WTC11 (cell line): ENCODE data around the gene NAB2. TPM values are rescaled to one million over a fixed set of nuclear protein-coding genes. Genes with fewer than 3 reads are reported as not detected.

Experiments
- ATAC-seq: fragments of 200-7000 bp; cut with Tn5 transposase; 2 replicates; pipeline ENCODE4 v1.10.0; 2021; ENCODE audit warnings: mild to moderate bottlenecking, moderate library complexity
- CTCF ChIA-PET: fragments of 300-600 bp; sonication (Branson Sonifier 250); formaldehyde crosslinking; loops from one replicate; lab custom pipeline; 2021; ENCODE audit warnings: antibody characterized with exemption; lab: Charles Lee
- POLR2A ChIA-PET: fragments of 350-600 bp; sonication (Branson Sonifier 250); formaldehyde crosslinking; loops from one replicate; lab custom pipeline; 2021; ENCODE audit warnings: antibody characterized with exemption; lab: Charles Lee
- DNase-seq: peaks from one replicate; pipeline ENCODE4 v3.0.0; 2021; ENCODE audit warnings: low spot score
- H3K27ac Mint-ChIP-seq: 2 replicates; pipeline ENCODE4 v1.8.0; 2021; ENCODE audit warnings: mixed read lengths
- H3K27me3 Mint-ChIP-seq: 2 replicates; pipeline ENCODE4 v1.8.0; 2021; ENCODE audit warnings: low read depth, mild to moderate bottlenecking, moderate library complexity, mixed read lengths
- H3K36me3 Mint-ChIP-seq: 2 replicates; pipeline ENCODE4 v1.8.0; 2021; ENCODE audit warnings: mixed read lengths
- H3K4me1 Mint-ChIP-seq: 2 replicates; pipeline ENCODE4 v1.8.0; 2022; ENCODE audit warnings: mixed read lengths
- H3K4me3 Mint-ChIP-seq: 2 replicates; pipeline ENCODE4 v1.8.0; 2021; ENCODE audit warnings: mild to moderate bottlenecking, moderate library complexity, mixed read lengths
- H3K9me3 Mint-ChIP-seq: 2 replicates; pipeline ENCODE4 v1.8.0; 2021; ENCODE audit warnings: mixed read lengths
- AR ChIP-seq: fragments of 250-450 bp; sonication (Bioruptor Pico); IDR thresholded peaks from 2 replicates; pipeline ENCODE4 v1.9.0; 2021; ENCODE audit warnings: mild to moderate bottlenecking
- ATF1 ChIP-seq: sonication (generic); formaldehyde crosslinking; IDR thresholded peaks from 2 replicates; pipeline ENCODE4 v1.8.1; 2023; ENCODE audit warnings: mild to moderate bottlenecking, moderate library complexity, missing genetic modification reagents
- ATF6 ChIP-seq: sonication (generic); formaldehyde crosslinking; IDR thresholded peaks from 2 replicates; pipeline ENCODE4 v1.8.1; 2023; ENCODE audit warnings: mild to moderate bottlenecking, missing genetic modification reagents
- CDX4 ChIP-seq: fragments of 250-450 bp; sonication (Bioruptor Pico); IDR thresholded peaks from 2 replicates; pipeline ENCODE4 v1.9.0; 2021; ENCODE audit warnings: moderate library complexity, mild to moderate bottlenecking, inconsistent platforms, borderline replicate concordance
- E2F1 ChIP-seq: sonication (generic); formaldehyde crosslinking; IDR thresholded peaks from 2 replicates; pipeline ENCODE4 v1.8.0; 2022; ENCODE audit warnings: mild to moderate bottlenecking, missing genetic modification reagents
- ESRRA ChIP-seq: sonication (generic); formaldehyde crosslinking; IDR thresholded peaks from 2 replicates; pipeline ENCODE4 v1.8.1; 2022; ENCODE audit warnings: mild to moderate bottlenecking, missing genetic modification reagents, borderline replicate concordance
- GTF2I ChIP-seq: fragments of 250-450 bp; sonication (Bioruptor Pico); conservative IDR thresholded peaks from 2 replicates; pipeline ENCODE4 v1.4.0; 2021; ENCODE audit warnings: mild to moderate bottlenecking
- HMGA2 ChIP-seq: fragments of 250-450 bp; sonication (Bioruptor Pico); IDR thresholded peaks from 2 replicates; pipeline ENCODE4 v1.4.0; 2021; ENCODE audit warnings: mild to moderate bottlenecking, moderate library complexity
- HMGXB4 ChIP-seq: sonication (generic); formaldehyde crosslinking; IDR thresholded peaks from 2 replicates; pipeline ENCODE4 v1.8.1; 2023; ENCODE audit warnings: mild to moderate bottlenecking, moderate library complexity, missing genetic modification reagents
- JAZF1 ChIP-seq: fragments of 250-450 bp; sonication (Bioruptor Pico); IDR thresholded peaks from 2 replicates; pipeline ENCODE4 v1.9.0; 2021; ENCODE audit warnings: moderate library complexity, mild to moderate bottlenecking, inconsistent platforms
- NFATC4 ChIP-seq: fragments of 250-450 bp; sonication (Bioruptor Pico); IDR thresholded peaks from 2 replicates; pipeline ENCODE4 v1.9.0; 2021; ENCODE audit warnings: mild to moderate bottlenecking
- NR3C1 ChIP-seq: sonication (generic); formaldehyde crosslinking; conservative IDR thresholded peaks from 2 replicates; pipeline ENCODE4 v1.8.1; 2023; ENCODE audit warnings: low read depth, mild to moderate bottlenecking, missing genetic modification reagents
- PRDM15 ChIP-seq: sonication (generic); formaldehyde crosslinking; IDR thresholded peaks from 2 replicates; pipeline ENCODE4 v1.8.0; 2022; ENCODE audit warnings: missing genetic modification reagents
- SP1 ChIP-seq: sonication (generic); formaldehyde crosslinking; conservative IDR thresholded peaks from 2 replicates; pipeline ENCODE4 v1.8.1; 2022; ENCODE audit warnings: missing genetic modification reagents
- TEAD1 ChIP-seq: sonication (generic); formaldehyde crosslinking; IDR thresholded peaks from 2 replicates; pipeline ENCODE4 v1.8.0; 2022; ENCODE audit warnings: mild to moderate bottlenecking, missing genetic modification reagents
- TP53 ChIP-seq: sonication (generic); formaldehyde crosslinking; IDR thresholded peaks from 2 replicates; pipeline ENCODE4 v1.8.1; 2023; ENCODE audit warnings: mild to moderate bottlenecking, missing genetic modification reagents
- ZNF232 ChIP-seq: sonication (generic); formaldehyde crosslinking; IDR thresholded peaks from 2 replicates; pipeline ENCODE4 v1.8.0; 2022; ENCODE audit warnings: mild to moderate bottlenecking, missing genetic modification reagents
- ZNF263 ChIP-seq: sonication (generic); formaldehyde crosslinking; IDR thresholded peaks from 2 replicates; pipeline ENCODE4 v1.8.1; 2022; ENCODE audit warnings: low read depth, mild to moderate bottlenecking, moderate library complexity, missing genetic modification reagents
- ZNF396 ChIP-seq: fragments of 250-450 bp; sonication (Bioruptor Pico); IDR thresholded peaks from 2 replicates; pipeline ENCODE4 v1.8.0; 2021; ENCODE audit warnings: mild to moderate bottlenecking, moderate library complexity, borderline replicate concordance
- ZNF423 ChIP-seq: fragments of 250-450 bp; sonication (Bioruptor Pico); IDR thresholded peaks from 2 replicates; pipeline ENCODE4 v2.1.2; 2022; ENCODE audit warnings: mild to moderate bottlenecking, moderate library complexity
- ZSCAN18 ChIP-seq: fragments of 250-450 bp; sonication (Bioruptor Pico); IDR thresholded peaks from 2 replicates; pipeline ENCODE4 v2.1.2; 2022; ENCODE audit warnings: mild to moderate bottlenecking, moderate library complexity
- total RNA-seq: library from RNA; stranded (reverse); gene quantifications from 3 replicates; pipeline ENCODE4 v1.2.3, GENCODE V29; 2021

The NAB2 gene
- total RNA-seq, 1 experiment from 2014 or later = 20.5 TPM

GRCh38 chr12:57129321-57129842, 40.5 kb downstream of the NAB2 start:
- DNase-seq (no peak), ATAC-seq (peak; percentile 1; the same call in 1 of the 2 replicates)
- TF ChIP-seq ZNF423 (CRISPR knock-in tag) (peak; percentile 27; the same call in 1 of the 2 replicates), SP1 (0 out of 2 replicates have a peak, but pooled peaks have one; percentile 22), TEAD1 (0 out of 2 replicates have a peak, but pooled peaks have one; percentile 16), HMGXB4 (no peak), JAZF1 (CRISPR knock-in tag) (no peak)
- ChIA-PET POLR2A (interaction anchor here (0.6 to 3.5 kb wide), 4 partner anchors 18 to 100 kb away, joined by 3 to 15 read pairs (median 8); partner anchors contain the start of genes SHMT2 and STAT6), CTCF (interaction anchor here (0.8 to 5.9 kb wide), 14 partner anchors 11 to 493 kb away, joined by 3 to 112 read pairs (median 6); partner anchors contain the start of gene STAT6)
- Mint-ChIP-seq H3K27ac (peak overlapping the region; percentile 60), H3K36me3 (no peaks in the 10 kb centered on the region), H3K9me3 (no peaks in the 10 kb centered on the region), H3K4me3 (peak overlapping the region; percentile 85), H3K27me3 (peaks cover 3% of the 10 kb centered on the region), H3K4me1 (peaks cover 63% of the 10 kb centered on the region)

- H3K27ac Mint-ChIP-seq = peak overlapping the region; percentile 60
- no peak for ATAC-seq
- TF ChIP-seq ATF6 (CRISPR knock-in tag) (no peak), ZSCAN18 (CRISPR knock-in tag) (no peak), ZNF396 (CRISPR knock-in tag) (no peak), E2F1 (CRISPR knock-in tag) (no peak), AR (CRISPR knock-in tag) (no peak), ATF1 (CRISPR knock-in tag) (no peak), ZNF263 (CRISPR knock-in tag) (no peak), HMGA2 (CRISPR knock-in tag) (no peak), GTF2I (CRISPR knock-in tag) (no peak), ZNF232 (no peak), TP53 (CRISPR knock-in tag) (no peak), PRDM15 (CRISPR knock-in tag) (no peak), ESRRA (CRISPR knock-in tag) (no peak), NR3C1 (CRISPR knock-in tag) (no peak), CDX4 (no peak), NFATC4 (CRISPR knock-in tag) (no peak)
- TF ChIP-seq, all 79 proteins: peak for 0
- CTCF ChIA-PET = interaction anchor here (0.8 to 5.9 kb wide), 9 partner anchors 18 to 493 kb away, joined by 3 to 112 read pairs (median 14); partner anchors contain the start of gene STAT6
- H3K9me3 Mint-ChIP-seq = no peaks in the 10 kb centered on the region
- H3K36me3 Mint-ChIP-seq = no peaks in the 10 kb centered on the region
- POLR2A ChIA-PET = interaction anchor here (0.6 to 3.5 kb wide), 3 partner anchors 18 to 100 kb away, joined by 3 to 15 read pairs (median 11); partner anchors contain the start of genes SHMT2 and STAT6
- peaks cover 64% of the 10 kb centered on the region for H3K4me1 Mint-ChIP-seq
- no peaks in the 10 kb centered on the region for H3K27me3 Mint-ChIP-seq
- DNase-seq = no peak
- peak overlapping the region; percentile 85 for H3K4me3 Mint-ChIP-seq
Measured at GRCh38 chr12:57129889-57130288, 41.0 kb downstream of the NAB2 start.
